Epidermal melanocyte (primary cell): ENCODE measurements around the gene HTR6.

Experiments used
- DNase-seq: peaks from one replicate; pipeline ENCODE4 v3.0.0; 2011; ENCODE audit warnings: low spot score; ENCODE audit not compliant: insufficient read length

The HTR6 gene

GRCh38 chr1:19687414-19687813 lies 22.7 kb downstream of the HTR6 start:
- DNase-seq = no peak

DNA sequence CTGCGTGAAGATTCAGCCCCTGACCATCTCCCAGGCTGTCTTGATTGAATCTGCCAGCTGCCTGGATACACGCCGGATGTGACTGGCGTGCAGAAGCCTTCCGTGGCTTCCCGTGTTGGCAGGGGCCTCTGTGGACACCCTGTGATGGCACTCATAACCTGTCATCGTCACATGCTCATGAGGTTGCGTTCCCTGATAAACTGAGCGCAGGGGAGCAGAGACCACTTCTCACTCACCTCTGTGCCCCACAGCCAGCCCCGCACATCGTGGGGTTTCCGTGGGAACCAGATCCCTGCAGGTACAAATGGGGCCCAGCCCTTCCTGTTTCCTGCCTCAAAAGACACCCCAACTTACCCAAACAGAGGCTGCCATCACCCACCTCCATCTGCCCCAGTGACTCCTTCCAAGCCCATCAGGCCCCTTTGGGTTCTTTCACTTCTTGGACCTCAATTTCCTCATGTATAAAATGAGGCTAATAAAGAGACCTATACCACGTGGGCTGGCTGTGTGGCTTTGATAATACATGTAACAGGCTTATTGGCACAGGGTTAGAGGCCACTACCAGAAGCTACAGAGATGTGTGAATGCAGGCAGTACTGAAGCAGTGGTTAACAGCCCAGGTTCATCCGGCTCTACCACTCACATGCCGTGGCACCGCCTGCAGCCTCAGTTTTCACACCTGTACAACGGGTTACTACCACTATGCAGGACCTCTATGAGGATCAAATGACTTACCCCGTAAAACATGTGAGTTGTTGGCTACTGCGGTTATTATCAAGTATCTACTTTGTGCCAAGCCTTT lies 23.6 kb downstream of the HTR6 start:
- DNase-seq = no peak

GRCh38 chr1:19689085-19689757 lies 24.5 kb downstream of the HTR6 start:
- no peak for DNase-seq

DNA sequence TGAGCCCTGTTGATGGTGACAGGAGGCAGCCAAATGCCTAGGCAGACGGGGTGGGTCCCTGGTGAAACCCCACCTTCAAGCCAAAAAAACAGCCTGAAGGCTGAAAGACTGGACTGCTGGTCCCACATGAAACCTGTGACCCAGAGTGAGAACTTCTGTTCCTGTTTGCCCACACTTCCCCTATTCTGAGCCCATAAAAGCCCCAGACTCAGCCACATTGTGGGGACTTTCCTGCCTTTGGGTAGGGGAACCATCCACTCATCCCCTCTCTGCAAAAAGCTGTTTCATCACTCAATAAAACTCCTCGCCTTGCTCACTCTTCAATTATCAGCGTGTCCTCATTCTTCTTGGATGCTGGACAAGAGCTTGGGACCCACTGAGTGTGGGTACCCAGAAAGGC lies 25.2 kb downstream of the HTR6 start:
- DNase-seq = no peak

- no peak for DNase-seq
Measured at GRCh38 chr1:19690342-19690741, 25.7 kb downstream of the HTR6 start.

DNA sequence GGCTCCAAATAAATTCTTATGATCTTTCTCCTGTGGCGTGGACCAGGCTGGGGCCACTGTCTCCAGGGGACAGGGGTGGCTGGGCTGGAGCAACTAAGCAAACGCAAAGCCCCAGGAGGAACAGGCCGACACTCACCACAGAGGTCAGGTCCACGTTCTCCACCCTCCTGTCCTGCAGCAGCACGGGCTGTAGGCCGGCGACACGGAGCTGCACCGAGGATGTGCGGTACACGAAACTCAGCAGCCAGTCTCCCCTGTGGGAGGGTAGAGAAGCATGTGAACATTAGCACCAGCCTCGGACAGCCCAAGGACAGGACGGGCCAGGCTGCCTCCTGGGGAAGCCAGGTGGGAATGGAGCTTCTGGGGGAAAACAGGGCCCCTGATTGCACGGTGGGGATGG lies 29.6 kb downstream of the HTR6 start:
- DNase-seq = no peak

DNA sequence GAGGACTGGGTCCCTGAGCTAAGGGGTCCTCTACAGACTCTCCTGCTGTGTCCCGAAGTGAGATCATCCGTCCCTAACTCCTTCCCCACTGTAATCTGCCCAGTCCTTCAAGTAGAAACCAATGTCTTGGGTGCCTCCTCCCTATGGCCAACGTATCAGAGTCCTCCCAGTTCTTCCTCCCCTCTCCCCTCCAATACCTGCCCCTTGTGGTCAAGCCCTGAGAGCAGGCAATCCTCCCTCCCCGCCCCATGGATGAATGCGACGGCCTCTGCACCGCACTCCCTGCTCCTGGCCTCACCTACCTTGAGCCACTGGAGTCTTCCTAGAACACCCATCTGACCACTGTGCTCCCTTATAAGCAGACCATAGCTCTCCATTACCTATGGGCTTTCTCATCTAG lies 31.1 kb downstream of the HTR6 start:
- DNase-seq = no peak

GRCh38 chr1:19696820-19697219 lies 32.1 kb downstream of the HTR6 start:
- no peak for DNase-seq

- no peak for DNase-seq
Measured at GRCh38 chr1:19698181-19698580, 33.5 kb downstream of the HTR6 start.

- no peak for DNase-seq
Measured at GRCh38 chr1:19700079-19700777, 35.6 kb downstream of the HTR6 start.

GRCh38 chr1:19703280-19703679 lies 38.6 kb downstream of the HTR6 start:
- DNase-seq = no peak

DNA sequence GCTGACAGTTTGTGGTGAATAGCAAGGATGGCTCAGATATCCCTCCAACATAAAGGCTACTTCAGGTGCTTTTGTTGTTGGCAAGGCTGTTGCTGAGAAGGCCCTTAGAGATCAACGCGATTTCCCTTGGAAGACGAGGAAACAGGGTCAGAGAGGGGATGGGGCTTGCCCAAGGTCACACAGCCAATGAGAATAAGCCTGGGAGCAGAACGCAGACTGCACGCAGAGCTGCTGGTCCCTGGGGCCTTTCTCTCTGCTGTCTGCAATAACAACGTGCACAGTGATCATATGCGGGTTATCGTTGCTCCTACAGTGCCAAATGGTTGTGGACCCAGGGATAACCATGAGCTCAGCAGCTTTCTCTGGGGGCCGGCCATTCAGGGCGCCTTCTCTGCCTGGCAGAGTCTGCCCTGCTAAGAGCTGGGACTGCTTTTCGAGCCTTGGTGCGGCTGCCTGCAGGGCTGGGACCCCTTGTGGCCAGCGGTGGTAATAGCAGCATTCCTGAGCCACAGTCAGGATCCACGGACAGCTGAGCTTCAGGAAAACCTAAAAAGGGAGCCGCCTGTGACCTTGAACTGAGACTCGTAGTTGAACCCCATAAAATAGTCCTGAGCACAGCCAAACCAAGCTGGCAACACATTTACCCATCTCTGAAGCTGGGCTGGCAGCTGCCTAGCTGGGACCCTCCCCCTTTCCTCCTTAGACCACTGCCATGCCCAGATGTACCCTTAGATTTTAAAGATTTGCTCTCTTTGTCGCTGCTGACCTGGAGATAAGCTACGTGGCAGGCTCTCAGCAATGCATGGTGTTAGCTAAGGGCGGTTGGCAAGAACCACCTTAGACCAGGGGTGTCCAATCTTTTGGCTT lies 39.8 kb downstream of the HTR6 start:
- peak; percentile 92 for DNase-seq

DNA sequence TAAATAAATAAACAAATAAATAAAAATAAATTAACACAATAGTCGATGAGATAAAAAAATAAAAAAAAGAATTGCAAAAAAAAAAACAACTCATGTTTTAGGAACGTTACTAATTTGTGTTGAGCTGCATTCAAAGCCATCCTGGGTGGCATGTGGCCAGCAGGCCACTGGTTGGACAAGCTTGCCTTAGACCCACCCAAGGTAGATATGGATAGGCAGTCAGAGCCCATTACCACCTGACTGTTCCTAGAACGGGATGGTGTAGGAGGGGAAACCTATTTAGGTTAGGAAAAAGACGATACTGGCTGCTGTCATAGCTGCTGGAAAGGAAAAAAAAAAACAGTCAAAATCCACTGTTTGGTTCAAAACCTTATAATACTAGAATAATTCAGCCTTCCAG lies 40.8 kb downstream of the HTR6 start:
- no peak for DNase-seq

- DNase-seq = no peak
Measured at GRCh38 chr1:19706136-19706535, 41.5 kb downstream of the HTR6 start.

DNA sequence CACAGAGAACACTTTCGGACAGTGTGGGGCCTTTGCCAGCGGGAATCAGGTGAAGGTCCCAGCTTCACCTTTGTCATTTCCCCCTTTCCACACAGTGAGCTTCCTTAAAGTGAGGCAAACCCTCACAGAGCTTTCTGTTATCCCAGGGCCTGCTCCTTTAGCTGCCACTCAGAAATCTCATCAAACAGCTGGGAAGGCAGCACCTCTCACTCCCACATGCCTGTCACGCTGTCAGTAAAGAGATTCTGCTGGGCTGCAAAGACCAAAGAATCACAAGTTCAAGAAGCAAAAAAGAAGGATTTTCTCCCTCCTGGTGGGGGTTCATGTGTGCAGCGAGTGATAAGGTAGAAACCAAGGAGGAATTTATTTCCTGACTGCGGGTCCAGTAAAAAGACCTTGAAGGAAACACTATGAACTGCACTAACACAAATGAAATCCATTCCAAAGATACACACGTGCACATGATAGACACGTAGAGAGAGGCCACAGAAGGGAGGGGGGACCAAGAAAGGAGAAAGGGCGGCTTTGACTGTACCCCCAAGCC lies 44.0 kb downstream of the HTR6 start:
- DNase-seq = no peak

- no peak for DNase-seq
Measured at GRCh38 chr1:19709260-19709793, 44.7 kb downstream of the HTR6 start.

DNA sequence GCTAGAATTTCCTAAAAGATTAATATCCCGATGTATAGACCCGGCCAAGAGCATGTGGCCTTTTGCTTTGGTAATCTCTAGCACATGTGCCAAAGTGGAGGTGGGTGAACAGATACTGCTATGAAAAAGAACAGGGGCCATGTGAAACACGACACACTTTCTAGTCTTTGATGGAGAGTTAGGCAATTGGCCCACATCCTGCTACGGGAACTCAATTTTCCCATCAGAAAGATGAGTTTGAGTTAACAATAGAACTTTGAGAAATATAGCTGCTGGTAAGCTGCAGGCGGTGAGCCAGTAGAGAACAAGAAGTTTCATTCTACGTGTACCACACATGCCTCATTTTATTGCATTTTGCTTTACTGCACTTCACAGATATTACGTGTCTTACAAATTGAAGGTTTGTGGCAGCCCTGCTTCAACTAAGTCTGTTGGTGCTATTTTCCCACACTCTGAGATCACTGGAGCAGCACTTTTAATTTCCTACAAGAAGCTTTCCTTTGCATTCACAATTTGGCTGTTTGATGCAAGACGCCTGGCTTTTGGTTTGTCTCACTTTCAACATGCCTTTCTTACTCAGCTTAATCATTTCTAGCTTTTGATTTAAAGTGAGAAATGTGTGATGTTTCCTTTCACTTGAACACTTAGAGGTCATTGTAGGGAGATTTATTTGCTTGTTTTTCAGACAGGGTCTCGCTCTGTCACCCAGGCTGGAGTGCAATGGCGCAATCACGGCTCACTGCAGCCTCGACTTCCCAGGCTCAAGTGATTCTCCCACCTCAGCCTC lies 46.3 kb downstream of the HTR6 start:
- no peak for DNase-seq

GRCh38 chr1:19712928-19713327 lies 48.3 kb downstream of the HTR6 start:
- no peak for DNase-seq

DNA sequence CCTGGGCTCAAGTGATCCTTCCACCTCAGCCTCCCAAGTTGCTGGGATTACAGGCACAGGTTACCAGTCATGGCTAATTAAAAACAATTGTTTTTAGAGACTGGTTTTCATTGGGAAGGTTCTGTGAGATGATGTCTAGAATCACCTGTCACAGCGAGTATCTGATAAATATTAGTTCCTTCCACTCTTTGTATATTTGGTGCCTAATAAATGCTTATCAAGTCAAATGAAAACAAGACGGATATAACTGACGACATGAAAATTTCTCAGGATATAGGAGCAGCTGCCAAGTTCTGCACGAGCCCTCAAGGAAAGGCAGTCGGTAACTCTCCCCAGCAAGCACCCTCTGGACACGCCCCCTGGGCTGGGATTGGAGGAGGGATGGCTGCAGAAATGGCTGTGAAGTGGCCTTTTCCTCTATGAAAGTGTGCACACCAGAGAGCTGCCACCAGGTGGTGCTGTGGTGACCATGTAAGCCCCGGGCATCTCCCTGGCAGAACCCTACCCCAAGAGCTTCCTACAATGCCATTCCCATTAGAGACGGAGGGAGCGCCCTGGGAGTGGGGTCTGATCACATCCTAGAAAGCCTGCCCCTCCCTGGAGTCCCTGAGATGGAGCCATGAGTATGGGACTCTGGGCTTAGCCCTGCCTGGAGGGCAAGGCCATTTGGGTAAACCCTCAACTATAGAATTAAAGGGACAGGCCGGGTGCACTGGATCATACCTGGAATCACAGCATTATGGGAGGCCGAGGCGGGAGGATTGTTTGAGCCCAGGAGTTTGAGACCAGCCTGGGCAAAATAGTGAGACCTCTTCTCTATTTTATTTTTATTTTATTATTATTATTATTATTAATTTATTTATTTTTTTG lies 50.9 kb downstream of the HTR6 start:
- peak; percentile 87 for DNase-seq
